Neural cell (in vitro differentiated cells): Measurements from ENCODE around the gene SLC37A2.

Experiments
- CTCF ChIP-seq: fragments of 450-650 bp; IDR thresholded peaks from 2 replicates; pipeline ENCODE4 v1.5.1; 2014; ENCODE audit warnings: antibody characterized with exemption, mild to moderate bottlenecking, moderate library complexity; ENCODE audit not compliant: poor library complexity, severe bottlenecking
- EP300 ChIP-seq: fragments of 450-650 bp; conservative IDR thresholded peaks from 2 replicates; pipeline ENCODE4 v1.6.1; 2014; ENCODE audit warnings: antibody characterized with exemption, mild to moderate bottlenecking, moderate library complexity; ENCODE audit not compliant: poor library complexity, severe bottlenecking
- EZH2 ChIP-seq: fragments of 200-600, 300-800 bp; shearing (Covaris generic), sonication (generic); IDR thresholded peaks from 2 replicates; pipeline ENCODE4 v1.6.1; 2014; ENCODE audit warnings: antibody characterized with exemption, low read length, borderline replicate concordance, mild to moderate bottlenecking; ENCODE audit not compliant: insufficient read depth, poor library complexity, severe bottlenecking
- MXI1 ChIP-seq: fragments of 450-650 bp; conservative IDR thresholded peaks from 2 replicates; pipeline ENCODE4 v1.6.1; 2014; ENCODE audit warnings: antibody characterized with exemption, mild to moderate bottlenecking; ENCODE audit not compliant: poor library complexity, severe bottlenecking
- POLR2AphosphoS5 ChIP-seq: IDR thresholded peaks from 2 replicates; pipeline ENCODE4 v1.6.1; 2012
- REST ChIP-seq: IDR thresholded peaks from 2 replicates; pipeline ENCODE4 v1.6.1; 2012; ENCODE audit warnings: borderline replicate concordance
- SMC3 ChIP-seq: fragments of 450-650 bp; conservative IDR thresholded peaks from 2 replicates; pipeline ENCODE4 v1.6.1; 2014; ENCODE audit warnings: antibody characterized with exemption, mild to moderate bottlenecking, moderate library complexity; ENCODE audit not compliant: poor library complexity

GRCh38 chr11:125079878-125080530, 16.9 kb downstream of the SLC37A2 start:
- TF ChIP-seq POLR2AphosphoS5: no peak
- no peak for TF ChIP-seq CTCF
- no peak for TF ChIP-seq REST
- no peak for TF ChIP-seq SMC3
- no peak for TF ChIP-seq EZH2
- no peak for TF ChIP-seq EP300
- no peak for TF ChIP-seq MXI1
